ENCODE results near the gene GYPE. TPM values are rescaled to one million over a fixed set of nuclear protein-coding genes. Genes with fewer than 3 reads are reported as not detected.
"Not testable (repeated sequence)": the region's sequence is repeated elsewhere in the genome, so short reads cannot be mapped to it uniquely, and the experiment has no call there.

GYPE gene
- total RNA-seq, 1 donor from 2014 or later, result not detected

GRCh38 chr4:143870523-143871268 lies 34.7 kb downstream of the GYPE start:
- intact Hi-C loops (cut with micrococcal nuclease), result not testable (repeated sequence)

- intact Hi-C loops (cut with micrococcal nuclease), result not testable (repeated sequence)
Observed at GRCh38 chr4:143869925-143870324, 35.4 kb downstream of the GYPE start.

GRCh38 chr4:143862716-143863115 lies 42.6 kb downstream of the GYPE start:
- intact Hi-C loops (cut with micrococcal nuclease), result not testable (repeated sequence)

GRCh38 chr4:143858456-143858855 lies 46.9 kb downstream of the GYPE start:
- intact Hi-C loops (cut with micrococcal nuclease), result no loop called here

DNA sequence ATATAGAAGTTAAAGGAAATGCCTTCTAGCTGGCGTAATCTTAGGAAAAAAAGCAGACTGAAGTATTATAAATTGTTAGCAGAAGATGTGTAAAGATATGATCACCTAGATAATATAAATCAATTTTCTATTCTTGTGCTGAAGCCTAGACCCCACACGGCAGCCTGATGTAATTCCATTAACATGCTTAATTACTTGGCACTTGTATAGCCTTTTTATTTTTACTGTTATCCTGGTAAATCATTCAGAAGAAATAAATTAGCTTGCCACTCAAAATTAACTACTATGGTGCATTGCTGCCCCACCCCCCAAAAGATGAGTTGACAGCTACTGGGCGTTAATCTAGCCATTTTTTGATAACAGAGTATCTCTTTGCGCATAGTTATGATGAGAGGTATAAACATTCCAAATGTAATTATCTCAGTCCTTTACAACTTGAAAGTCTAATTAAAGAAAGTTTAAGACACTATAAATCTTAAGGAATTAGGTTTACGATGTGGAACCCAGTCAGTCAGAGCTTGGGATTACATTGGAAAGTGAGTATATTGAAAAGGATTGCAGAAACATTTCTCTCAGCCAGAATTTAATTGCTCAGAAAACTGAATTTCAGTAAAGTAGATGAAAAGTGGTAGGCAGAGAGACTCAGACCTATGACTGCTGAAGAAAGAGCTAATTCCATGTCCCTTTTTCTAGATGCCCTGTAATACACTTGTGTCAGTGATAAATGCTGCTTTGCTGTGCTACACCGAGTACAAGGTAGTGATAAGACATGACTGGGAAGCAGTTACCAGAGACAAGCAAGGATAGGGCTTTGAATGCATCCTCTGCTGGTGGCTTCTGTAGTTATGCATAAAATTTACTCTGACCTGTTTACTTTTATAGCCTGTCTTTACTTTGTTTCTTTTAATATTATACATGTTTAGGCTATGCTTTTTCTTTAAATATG lies 47.7 kb downstream of the GYPE start:
- intact Hi-C loops (cut with micrococcal nuclease), result not testable (repeated sequence)

GRCh38 chr4:143856017-143856557 lies 49.3 kb downstream of the GYPE start:
- intact Hi-C loops (cut with micrococcal nuclease), result not testable (repeated sequence)

- intact Hi-C loops (cut with micrococcal nuclease), result not testable (repeated sequence)
Observed at GRCh38 chr4:143854645-143855044, 50.7 kb downstream of the GYPE start.

GRCh38 chr4:143849296-143849695 lies 56.1 kb downstream of the GYPE start:
- intact Hi-C loops (cut with micrococcal nuclease), result not testable (repeated sequence)

DNA sequence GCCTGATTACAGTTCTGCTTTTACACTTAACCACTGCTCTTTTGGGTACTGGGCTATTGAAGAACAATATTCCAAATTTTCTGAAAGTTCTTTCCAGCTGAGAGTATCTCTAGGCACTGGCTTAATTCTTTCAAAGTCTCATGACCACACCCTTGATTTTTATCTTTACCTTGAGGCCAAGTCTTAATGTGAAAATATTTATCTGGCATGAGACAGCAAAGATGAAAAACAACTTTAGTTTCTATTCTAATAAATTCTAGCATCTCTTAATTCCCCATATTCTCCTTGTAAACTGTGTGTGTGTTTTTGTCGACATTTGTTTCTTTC lies 61.9 kb downstream of the GYPE start:
- intact Hi-C loops (cut with micrococcal nuclease), result not testable (repeated sequence)

GRCh38 chr4:143842624-143843505 lies 62.5 kb downstream of the GYPE start:
- intact Hi-C loops (cut with micrococcal nuclease), result not testable (repeated sequence)

- intact Hi-C loops (cut with micrococcal nuclease), result not testable (repeated sequence)
Observed at GRCh38 chr4:143839413-143839812, 65.9 kb downstream of the GYPE start.

GRCh38 chr4:143834196-143834595 lies 71.2 kb downstream of the GYPE start:
- intact Hi-C loops (cut with micrococcal nuclease), result not testable (repeated sequence)

DNA sequence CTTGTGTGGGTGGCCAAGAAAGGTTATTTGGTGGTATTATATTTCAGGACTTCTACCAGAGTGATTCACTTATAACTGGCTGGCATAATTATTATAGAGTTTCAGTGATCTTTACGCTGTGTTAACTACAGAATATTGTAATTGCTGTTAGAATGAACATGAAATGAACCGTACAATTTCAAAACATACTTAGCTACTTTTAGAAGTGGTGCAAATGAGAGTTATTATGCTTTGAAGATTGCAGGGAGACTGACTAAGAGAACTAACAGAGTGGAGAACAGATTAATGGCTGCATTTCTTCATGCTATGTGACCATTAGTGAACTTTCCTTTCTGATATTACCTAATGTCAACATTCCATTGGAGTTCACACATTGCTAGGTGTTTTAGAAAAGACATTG lies 71.7 kb downstream of the GYPE start:
- intact Hi-C loops (cut with micrococcal nuclease), result not testable (repeated sequence)

GRCh38 chr4:143830576-143830975 lies 74.8 kb downstream of the GYPE start:
- intact Hi-C loops (cut with micrococcal nuclease), result not testable (repeated sequence)

DNA sequence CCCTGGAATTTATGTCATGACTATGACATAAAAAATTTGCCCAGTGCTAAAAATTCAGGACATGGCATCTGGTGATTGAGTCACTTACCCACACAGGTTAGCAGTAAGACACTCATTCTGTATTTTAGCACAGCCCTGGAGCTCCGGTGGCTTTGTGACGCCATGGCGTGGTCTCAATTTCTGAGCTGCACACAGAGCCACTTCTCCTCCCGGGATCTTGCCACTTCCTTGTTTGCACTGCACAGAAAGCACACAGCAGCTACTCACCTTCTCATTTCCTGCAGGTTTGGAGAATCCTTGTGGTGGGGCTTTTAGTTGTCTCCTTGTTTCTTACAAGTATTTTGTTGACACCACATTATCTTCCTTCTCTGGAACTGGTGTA lies 76.1 kb downstream of the GYPE start:
- intact Hi-C loops (cut with micrococcal nuclease), result not testable (repeated sequence)

Other genes starting within 250 kb of the GYPE start
- 0.05 TPM in 1 of 2 replicates, not detected in the other for gene FREM3, start 204.9 kb downstream of the GYPE start, total RNA-seq
- gene GYPB, start 113.8 kb upstream of the GYPE start, total RNA-seq, result not detected in 2 replicates
- not detected in 2 replicates for gene GYPA, start 235.2 kb upstream of the GYPE start, total RNA-seq

Data from T-helper 1 cell treated with Interleukin-12 subunit alpha and Interleukin-12 subunit beta and Interleukin-4 antibody, amounts not matched to agents 30 ng/mL and 1 ng/mL, for 36 hours (primary cell).